ENCODE data around the gene CENPP. TPM values are rescaled to one million over a fixed set of nuclear protein-coding genes. Genes with fewer than 3 reads are reported as not detected.
"Not testable (repeated sequence)": the region's sequence is repeated elsewhere in the genome, so short reads cannot be mapped to it uniquely, and the experiment has no call there.

Gene CENPP
- total RNA-seq, 2 donors from 2014 or later = 22.3 to 26.4 TPM

DNA sequence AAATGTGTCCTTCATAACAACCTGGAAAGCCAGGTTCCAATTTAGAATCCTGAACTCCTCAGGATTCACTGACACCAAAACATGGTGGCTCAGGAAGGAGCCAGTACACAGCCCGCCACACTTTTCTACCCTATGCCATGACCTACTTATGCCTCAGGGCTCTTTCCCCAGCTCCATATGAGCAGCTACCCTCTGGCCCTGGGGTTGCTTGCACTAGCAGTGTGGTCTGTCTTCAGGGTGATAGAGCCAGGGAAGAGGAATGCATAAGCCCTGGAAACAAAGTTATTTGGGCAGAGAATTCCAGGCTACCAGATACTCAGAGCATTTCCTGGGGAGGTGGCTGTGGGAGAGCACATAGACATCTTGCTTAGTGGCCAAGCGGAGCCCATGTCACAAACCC, 225.0 kb downstream of the CENPP start:
- DNase-seq (ENCODE audit: low spot score in 2 of 2) = no peak
- Mint-ChIP-seq H3K9me3 (no peaks in the 10 kb centered on the region), H3K27ac (no peak overlapping the region), H3K36me3 (peaks cover 5% of the 10 kb centered on the region in 2 donors)
- no peak for ATAC-seq

DNA sequence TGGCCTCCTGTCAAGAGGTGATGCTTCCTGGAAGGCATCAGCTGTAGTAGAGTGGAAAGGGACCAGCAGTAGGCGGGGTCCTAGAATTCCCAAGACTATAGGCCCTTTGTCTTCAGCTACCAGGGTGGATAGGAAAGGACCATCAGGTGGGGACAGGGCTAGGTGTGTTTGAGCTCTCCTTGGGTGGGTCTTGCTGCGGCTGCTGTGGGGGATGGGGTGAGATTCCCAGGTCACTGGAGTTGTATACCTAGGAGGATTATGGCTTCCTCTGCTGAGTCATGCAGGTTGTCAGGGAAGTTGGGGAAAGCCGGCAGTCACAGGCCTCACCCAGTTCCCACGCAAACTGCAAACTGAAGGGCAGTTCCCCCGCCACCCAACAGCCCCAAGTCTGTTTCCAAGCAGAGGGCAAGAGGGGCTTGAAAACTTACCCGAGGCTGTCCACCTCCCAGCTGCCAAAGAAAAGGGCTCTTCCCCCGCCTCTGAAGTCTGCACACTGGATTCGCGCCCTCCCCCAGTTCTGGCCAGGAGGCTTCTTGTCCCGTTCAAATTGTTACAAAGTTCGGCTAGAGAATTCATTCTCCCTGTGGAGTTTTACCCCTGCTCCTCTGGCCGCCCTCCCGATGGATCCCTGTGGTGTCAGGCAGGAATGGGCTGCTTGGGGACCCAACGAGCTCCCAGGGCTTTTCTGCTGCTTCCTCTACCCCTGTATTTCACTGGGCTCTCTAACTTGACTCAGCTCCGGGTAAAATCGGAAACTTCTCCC, 233.0 kb downstream of the CENPP start:
- no peaks in the 10 kb centered on the region for H3K9me3 Mint-ChIP-seq
- no peak for DNase-seq (ENCODE audit: low spot score in 2 of 2)
- H3K27ac Mint-ChIP-seq = no peak overlapping the region
- ATAC-seq = no peak
- H3K36me3 Mint-ChIP-seq = peaks cover 5 to 12% of the 10 kb centered on the region in 2 donors

DNA sequence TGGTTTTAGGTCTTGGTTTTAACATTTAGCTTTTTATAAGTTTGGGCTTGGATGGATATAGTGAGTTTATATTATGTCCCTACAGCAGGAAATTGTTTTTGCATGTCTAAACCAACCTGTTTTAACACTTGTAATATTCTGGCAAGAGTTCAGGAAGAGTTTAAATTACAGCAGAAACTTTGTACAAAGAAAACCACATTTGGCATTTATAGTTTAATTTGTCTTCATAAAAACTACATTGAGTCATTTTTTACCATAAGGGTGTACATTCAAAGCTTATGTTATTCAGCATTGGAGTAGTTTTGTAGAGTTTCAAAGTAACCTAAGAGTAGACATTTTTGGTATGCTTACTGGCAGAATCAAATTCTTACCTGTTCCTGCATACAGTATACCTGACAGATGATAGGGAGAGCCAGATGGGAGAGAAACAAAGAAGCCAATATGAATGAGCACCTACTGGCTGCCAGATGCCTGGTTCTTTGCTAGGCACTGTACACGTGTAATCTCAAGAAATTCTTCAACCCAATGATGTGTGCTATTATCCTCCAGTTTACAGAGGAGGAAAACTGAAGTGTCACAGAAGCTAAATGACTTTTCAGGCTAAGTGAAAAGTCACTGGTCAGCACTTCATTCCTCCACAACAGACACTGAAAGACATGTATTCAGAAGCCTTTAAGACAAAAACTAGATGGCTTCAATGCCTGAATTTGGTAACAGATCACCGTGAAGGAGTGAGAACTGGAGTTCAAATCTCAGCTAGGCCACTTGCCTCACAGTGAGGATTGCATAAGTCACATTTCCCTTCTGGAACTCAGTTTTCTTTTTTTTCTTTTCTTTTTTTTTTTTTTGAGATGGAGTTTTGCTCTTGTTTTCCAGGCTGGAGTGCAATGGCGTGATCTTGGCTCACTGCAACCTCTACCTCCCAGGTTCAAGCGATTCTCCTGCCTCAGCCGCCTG, 235.9 kb downstream of the CENPP start:
- ATAC-seq (no peak), DNase-seq (ENCODE audit: low spot score in 2 of 2) (no peak)
- Mint-ChIP-seq H3K9me3 (peaks cover 4 to 10% of the 10 kb centered on the region in 2 donors), H3K36me3 (peaks cover 5 to 17% of the 10 kb centered on the region in 2 donors), H3K27ac (no peak overlapping the region)

GRCh38 chr9:92562461-92562967, 236.8 kb downstream of the CENPP start:
- Mint-ChIP-seq H3K36me3 (peaks cover 5 to 18% of the 10 kb centered on the region in 2 donors), H3K9me3 (peaks cover 4 to 11% of the 10 kb centered on the region in 2 donors), H3K27ac (no peak overlapping the region)
- DNase-seq (ENCODE audit: low spot score in 2 of 2) (no peak), ATAC-seq (no peak)

DNA sequence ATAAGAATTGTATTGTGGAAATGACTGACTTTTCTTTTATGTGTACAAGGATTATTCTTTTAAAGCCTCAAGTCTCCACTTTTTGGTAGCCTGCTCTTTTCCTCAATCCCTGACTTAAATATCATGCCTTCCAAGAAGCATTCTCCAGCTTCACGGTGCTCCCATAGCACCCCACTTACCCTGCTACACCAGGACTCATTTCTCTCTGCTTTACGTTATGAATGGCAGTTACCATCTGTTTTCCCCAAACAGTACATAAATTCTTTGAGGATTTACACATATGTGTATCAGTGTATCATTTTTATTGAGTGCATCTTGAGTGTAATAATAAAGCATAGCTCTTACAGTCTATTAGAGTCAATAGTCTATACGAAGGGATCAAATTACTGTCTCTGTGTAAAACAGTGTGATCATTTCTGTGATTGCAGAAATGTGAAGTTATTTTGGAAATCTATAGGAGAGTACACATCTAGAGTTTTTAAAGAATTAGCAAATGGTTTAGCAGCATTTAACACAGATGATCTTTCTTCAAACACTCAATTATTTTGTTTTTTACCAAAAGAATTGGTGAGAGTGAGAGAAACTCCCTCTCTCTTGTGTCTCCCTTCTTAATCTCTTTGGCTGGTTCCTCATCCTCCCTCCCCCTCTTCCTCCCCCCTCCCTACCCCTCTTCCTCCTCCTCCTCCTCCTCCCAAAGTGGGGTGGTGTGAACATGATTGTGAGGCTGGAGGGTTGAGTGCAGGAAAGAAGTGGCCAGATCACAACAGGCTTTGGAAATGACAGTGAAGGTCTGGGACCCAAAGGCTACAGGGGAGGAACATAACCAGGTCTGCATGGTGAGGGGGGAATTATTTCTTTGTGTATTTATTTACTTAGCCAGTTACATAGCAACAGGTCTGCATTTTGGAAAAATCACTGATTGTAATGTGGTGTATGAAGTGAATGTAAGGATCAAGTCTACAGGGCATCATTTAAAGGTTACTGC, 237.7 kb downstream of the CENPP start:
- Mint-ChIP-seq H3K27ac (no peak overlapping the region), H3K9me3 (peaks cover 4 to 11% of the 10 kb centered on the region in 2 donors), H3K36me3 (peaks cover 0 to 14% of the 10 kb centered on the region in 2 donors)
- ATAC-seq = no peak
- no peak for DNase-seq (ENCODE audit: low spot score in 2 of 2)

DNA sequence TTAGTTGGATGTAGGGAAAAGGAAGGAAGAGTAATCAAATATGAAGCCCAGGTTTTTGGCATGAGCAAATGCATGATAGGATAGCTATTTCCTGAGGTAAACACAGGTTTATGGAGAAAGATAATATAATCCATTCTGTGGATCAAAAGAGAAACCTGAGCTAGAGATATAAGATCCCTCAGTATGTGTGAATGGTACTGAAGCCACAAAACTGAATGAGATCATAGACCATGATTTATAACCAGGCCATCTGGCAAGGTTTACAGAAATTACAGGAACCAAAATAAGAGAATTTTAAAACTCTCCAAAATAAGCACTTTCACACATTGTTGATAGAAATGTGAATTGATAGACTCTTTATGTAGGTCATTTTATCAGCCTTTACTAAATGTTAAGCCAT, 238.8 kb downstream of the CENPP start:
- H3K27ac Mint-ChIP-seq = no peak overlapping the region
- peaks cover 4 to 11% of the 10 kb centered on the region in 2 donors for H3K9me3 Mint-ChIP-seq
- DNase-seq (ENCODE audit: low spot score in 2 of 2) = no peak
- no peak for ATAC-seq
- peaks cover 0 to 14% of the 10 kb centered on the region in 2 donors for H3K36me3 Mint-ChIP-seq

DNA sequence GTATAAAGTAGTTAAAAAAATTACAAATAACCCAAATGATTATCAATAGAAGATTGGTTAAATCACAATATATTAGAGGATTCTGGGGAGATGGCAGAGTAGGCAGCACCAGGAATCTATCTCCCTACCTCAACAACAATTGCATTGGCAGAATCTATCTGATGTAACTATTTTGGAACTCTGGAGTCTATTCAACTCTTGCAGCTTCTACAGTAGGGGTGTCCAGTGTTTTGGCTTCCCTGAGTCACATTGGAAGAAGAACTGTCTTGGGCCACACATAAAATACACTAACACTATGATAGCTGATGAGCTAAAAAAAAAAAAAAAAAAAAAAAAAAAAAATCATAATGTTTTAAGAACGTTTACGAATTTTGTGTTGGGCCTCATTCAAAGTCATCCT, 239.2 kb downstream of the CENPP start:
- H3K27ac Mint-ChIP-seq = no peak overlapping the region
- no peak for ATAC-seq

DNA sequence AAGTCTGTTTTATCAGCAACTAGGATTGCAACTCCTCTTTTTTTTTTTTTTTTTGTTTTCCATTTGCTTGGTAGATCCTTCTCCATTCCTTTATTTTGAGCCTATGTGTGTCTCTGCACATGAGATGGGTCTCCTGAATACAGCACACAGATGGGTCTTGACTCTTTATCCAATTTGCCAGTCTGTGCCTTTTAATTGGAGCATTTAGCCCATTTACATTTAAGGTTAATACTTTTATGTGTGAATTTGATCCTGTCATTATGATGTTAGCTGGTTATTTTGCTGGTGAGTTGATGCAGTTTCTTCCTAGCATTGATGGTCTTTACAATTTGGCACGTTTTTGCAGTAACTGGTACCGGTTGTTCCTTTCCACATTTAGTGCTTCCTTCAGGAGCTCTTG, 246.1 kb downstream of the CENPP start:
- DNase-seq (ENCODE audit: low spot score in 2 of 2); ATAC-seq; H3K27ac Mint-ChIP-seq; H3K9me3 Mint-ChIP-seq: not testable (repeated sequence)
- peaks cover 0 to 15% of the 10 kb centered on the region in 2 donors for H3K36me3 Mint-ChIP-seq

More for the DNA sequence above, 239.2 kb downstream of the CENPP start:
- DNase-seq (ENCODE audit: low spot score in 2 of 2) = no peak
- Mint-ChIP-seq H3K36me3 (peaks cover 0 to 14% of the 10 kb centered on the region in 2 donors), H3K9me3 (peaks cover 4 to 11% of the 10 kb centered on the region in 2 donors)

- ATAC-seq; H3K9me3 Mint-ChIP-seq; DNase-seq (ENCODE audit: low spot score in 2 of 2); H3K27ac Mint-ChIP-seq: not testable (repeated sequence)
- peaks cover 0 to 15% of the 10 kb centered on the region in 2 donors for H3K36me3 Mint-ChIP-seq
These were observed 247.9 kb downstream of the CENPP start for GRCh38 chr9:92573612-92574011.

- ATAC-seq = no peak
- no peak for DNase-seq (ENCODE audit: low spot score in 2 of 2)
- no peak overlapping the region for H3K27ac Mint-ChIP-seq
- H3K9me3 Mint-ChIP-seq = peaks cover 4 to 8% of the 10 kb centered on the region in 2 donors
- peaks cover 0 to 14% of the 10 kb centered on the region in 2 donors for H3K36me3 Mint-ChIP-seq
These were observed 250.4 kb downstream of the CENPP start for GRCh38 chr9:92576175-92576574.

DNA sequence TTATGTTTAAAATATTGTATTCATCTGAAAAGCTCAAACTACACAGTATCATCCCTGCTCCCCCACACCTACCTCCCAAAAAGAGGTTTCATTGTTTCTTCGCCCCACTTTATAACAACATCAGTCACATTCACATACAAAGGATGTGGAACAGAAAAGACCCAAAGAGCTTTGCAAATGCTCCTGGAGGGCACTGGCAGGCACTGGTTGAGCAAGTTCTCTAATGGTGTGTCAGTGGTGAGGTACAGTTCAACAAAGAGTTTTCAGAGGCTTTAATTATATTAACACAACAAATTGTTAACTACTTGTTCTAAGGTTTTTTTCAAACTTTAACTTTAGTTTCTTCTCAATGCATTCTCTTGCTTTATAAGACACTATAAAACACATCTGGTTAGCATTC, 264.2 kb downstream of the CENPP start:
- Mint-ChIP-seq H3K36me3 (peaks cover 4 to 10% of the 10 kb centered on the region in 2 donors), H3K27ac (no peak overlapping the region), H3K9me3 (peaks cover 0 to 3% of the 10 kb centered on the region in 2 donors)
- no peak for DNase-seq (ENCODE audit: low spot score in 2 of 2)
- ATAC-seq = no peak

GRCh38 chr9:92590377-92590776, 264.6 kb downstream of the CENPP start:
- ATAC-seq (no peak), DNase-seq (ENCODE audit: low spot score in 2 of 2) (no peak)
- Mint-ChIP-seq H3K36me3 (peaks cover 4 to 10% of the 10 kb centered on the region in 2 donors), H3K27ac (no peak overlapping the region), H3K9me3 (peaks cover 0 to 3% of the 10 kb centered on the region in 2 donors)

DNA sequence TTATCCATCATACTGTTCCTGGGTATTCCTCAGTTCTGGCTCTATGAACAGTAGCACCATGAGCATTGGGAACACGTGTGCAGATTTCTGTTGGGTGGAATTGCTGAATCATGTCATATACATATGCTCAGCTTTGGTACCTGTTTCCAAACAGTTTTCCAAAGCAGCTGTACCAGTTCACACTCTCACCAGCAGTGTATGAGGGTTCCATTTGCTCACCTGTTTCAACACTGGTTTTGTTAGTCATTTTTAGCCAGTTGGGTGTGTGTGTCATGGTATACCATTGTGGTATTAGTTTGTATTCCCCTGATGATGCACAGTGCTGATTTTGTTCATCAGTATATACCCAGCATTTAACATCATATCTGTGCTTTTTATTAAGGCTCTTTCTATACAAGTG, 266.8 kb downstream of the CENPP start:
- no peak overlapping the region for H3K27ac Mint-ChIP-seq
- ATAC-seq (peak; percentile 75 to 79), DNase-seq (ENCODE audit: low spot score in 2 of 2) (no peak)
- H3K9me3 Mint-ChIP-seq = no peaks in the 10 kb centered on the region
- no peaks in the 10 kb centered on the region for H3K36me3 Mint-ChIP-seq

- ATAC-seq (peak; percentile 58 to 66), DNase-seq (ENCODE audit: low spot score in 2 of 2) (no peak)
- H3K36me3 Mint-ChIP-seq = no peaks in the 10 kb centered on the region
- H3K9me3 Mint-ChIP-seq = no peaks in the 10 kb centered on the region
- H3K27ac Mint-ChIP-seq = no peak overlapping the region
These were observed 267.5 kb downstream of the CENPP start for GRCh38 chr9:92592946-92593861.

DNA sequence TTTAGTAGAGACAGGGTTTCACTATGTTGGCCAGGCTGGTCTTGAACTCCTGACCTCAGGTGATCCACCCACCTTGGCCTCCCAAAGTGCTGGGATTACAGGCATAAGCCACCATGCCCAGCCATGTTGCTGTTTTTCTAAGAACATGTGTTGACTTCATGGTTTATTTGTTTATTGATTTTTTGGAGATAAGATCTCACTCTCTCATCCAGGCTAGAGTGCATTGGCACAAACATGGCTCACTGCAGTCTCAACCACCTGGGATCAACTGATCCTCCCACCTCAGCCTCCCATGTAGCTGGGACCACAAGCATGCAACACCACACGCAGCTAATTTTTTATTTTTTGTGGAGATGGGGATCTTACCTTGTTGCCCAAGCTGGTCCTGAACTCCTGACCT, 269.3 kb downstream of the CENPP start:
- H3K27ac Mint-ChIP-seq; DNase-seq (ENCODE audit: low spot score in 2 of 2); H3K9me3 Mint-ChIP-seq; H3K36me3 Mint-ChIP-seq; ATAC-seq: not testable (repeated sequence)
